OCI-LY7 (cell line): Measurements from ENCODE around the gene ELK4.

Source experiments
- CTCF ChIP-seq: fragments of 200-600 bp; sonication (generic); conservative IDR thresholded peaks from 2 replicates; pipeline ENCODE4 v1.5.1; 2014; ENCODE audit warnings: mild to moderate bottlenecking, antibody characterized with exemption, low read length, moderate library complexity, mixed read lengths
- EZH2phosphoT487 ChIP-seq: fragments of 200-600 bp; sonication (generic); IDR thresholded peaks from 2 replicates; pipeline ENCODE4 v1.6.1; 2018; ENCODE audit warnings: low read depth, borderline replicate concordance, mild to moderate bottlenecking, mixed run types, antibody characterized with exemption, low read length, moderate library complexity, mixed read lengths

- TF ChIP-seq CTCF (no peak), EZH2phosphoT487 (no peak)
Observed at GRCh38 chr1:205567716-205568115, 64.1 kb downstream of the ELK4 start.
